HG03442 (cell line): Measurements from ENCODE around the gene XRCC5.
A peak's percentile ranks its signal among the peaks of the same experiment; 100 is the strongest.

Source experiments
- ATAC-seq: cut with Tn5 transposase; IDR thresholded peaks from one replicate; pipeline ENCODE4 v1.9.1; 2021; ENCODE audit warnings: mild to moderate bottlenecking, moderate library complexity; ENCODE audit not compliant: unreplicated experiment

The XRCC5 gene

GRCh38 chr2:216149741-216150140 lies 40.6 kb downstream of the XRCC5 start:
- ATAC-seq = no peak

GRCh38 chr2:216151313-216152025 lies 42.3 kb downstream of the XRCC5 start:
- ATAC-seq = no peak

GRCh38 chr2:216155954-216156353 lies 46.8 kb downstream of the XRCC5 start:
- ATAC-seq = no peak

GRCh38 chr2:216156822-216157221 lies 47.7 kb downstream of the XRCC5 start:
- no peak for ATAC-seq

- no peak for ATAC-seq
These were observed 50.0 kb downstream of the XRCC5 start for GRCh38 chr2:216159144-216159543.

- ATAC-seq = no peak
These were observed 50.5 kb downstream of the XRCC5 start for GRCh38 chr2:216159646-216160045.

GRCh38 chr2:216160786-216161185 lies 51.6 kb downstream of the XRCC5 start:
- ATAC-seq = no peak

- ATAC-seq = no peak
These were observed 52.8 kb downstream of the XRCC5 start for GRCh38 chr2:216161967-216162366.

- ATAC-seq = no peak
These were observed 54.4 kb downstream of the XRCC5 start for GRCh38 chr2:216163518-216163917.

- no peak for ATAC-seq
These were observed 54.9 kb downstream of the XRCC5 start for GRCh38 chr2:216164087-216164486.

- ATAC-seq = no peak
These were observed 55.4 kb downstream of the XRCC5 start for GRCh38 chr2:216164576-216164975.

GRCh38 chr2:216165711-216166110 lies 56.6 kb downstream of the XRCC5 start:
- no peak for ATAC-seq

GRCh38 chr2:216169087-216169486 lies 59.9 kb downstream of the XRCC5 start:
- no peak for ATAC-seq

GRCh38 chr2:216170076-216170763 lies 61.1 kb downstream of the XRCC5 start:
- ATAC-seq = no peak

GRCh38 chr2:216171011-216171410 lies 61.9 kb downstream of the XRCC5 start:
- ATAC-seq = no peak

- ATAC-seq = no peak
These were observed 63.3 kb downstream of the XRCC5 start for GRCh38 chr2:216172493-216172892.

- no peak for ATAC-seq
These were observed 69.9 kb downstream of the XRCC5 start for GRCh38 chr2:216179015-216179414.

- no peak for ATAC-seq
These were observed 72.2 kb downstream of the XRCC5 start for GRCh38 chr2:216181351-216181750.

- no peak for ATAC-seq
These were observed 72.9 kb downstream of the XRCC5 start for GRCh38 chr2:216181953-216182461.

GRCh38 chr2:216183462-216183861 lies 74.3 kb downstream of the XRCC5 start:
- ATAC-seq = peak; percentile 54

- ATAC-seq = no peak
These were observed 79.4 kb downstream of the XRCC5 start for GRCh38 chr2:216188559-216188850.

GRCh38 chr2:216188956-216189355 lies 79.8 kb downstream of the XRCC5 start:
- ATAC-seq = no peak

- ATAC-seq = no peak
These were observed 80.3 kb downstream of the XRCC5 start for GRCh38 chr2:216189410-216189809.
